Astrocyte (in vitro differentiated cells and primary cell): ENCODE measurements around the gene LYPD6B. TPM values are rescaled to one million over a fixed set of nuclear protein-coding genes. Genes with fewer than 3 reads are reported as not detected.

Source experiments
- DNase-seq: peaks from one replicate; pipeline ENCODE4 v3.0.0-alpha.2; 2010; ENCODE audit warnings: low read depth
- FAIRE-seq: peaks from 2 replicates; lab custom pipeline; 2011; peaks lifted over from hg19 to GRCh38; lab: Jason Lieb, UNC
- H2AFZ ChIP-seq: 2 replicates; pipeline ENCODE4 v1.6.0; 2012; ENCODE audit warnings: low read depth, low read length, inconsistent platforms
- H3K27ac ChIP-seq: 2 replicates; pipeline ENCODE4 v1.5.1; 2011; ENCODE audit warnings: low read depth, low read length, inconsistent platforms
- H3K27me3 ChIP-seq: 2 replicates; pipeline ENCODE4 v1.6.0; 2011; ENCODE audit warnings: low read length, inconsistent platforms; ENCODE audit not compliant: insufficient read depth
- H3K36me3 ChIP-seq: 2 replicates; pipeline ENCODE4 v1.5.1; 2011; ENCODE audit warnings: low read length, inconsistent platforms; ENCODE audit not compliant: insufficient read depth
- H3K4me1 ChIP-seq: 2 replicates; pipeline ENCODE4 v1.5.1; 2011; ENCODE audit warnings: low read length, inconsistent platforms; ENCODE audit not compliant: insufficient read depth
- H3K4me2 ChIP-seq: 2 replicates; pipeline ENCODE4 v1.6.0; 2012; ENCODE audit warnings: low read length, inconsistent platforms
- H3K4me3 ChIP-seq: 2 replicates; pipeline ENCODE4 v1.5.1; 2011; ENCODE audit warnings: low read depth, mild to moderate bottlenecking, low read length, inconsistent platforms; ENCODE audit not compliant: insufficient read depth
- H3K79me2 ChIP-seq: 2 replicates; pipeline ENCODE4 v1.6.0; 2012; ENCODE audit warnings: mild to moderate bottlenecking, low read length, inconsistent platforms; ENCODE audit not compliant: insufficient read depth
- H3K9ac ChIP-seq: 2 replicates; pipeline ENCODE4 v1.6.0; 2012; ENCODE audit warnings: mild to moderate bottlenecking, low read length, inconsistent platforms
- H3K9me3 ChIP-seq: 2 replicates; pipeline ENCODE4 v1.5.1; 2012; ENCODE audit warnings: low read depth, mild to moderate bottlenecking, low read length, inconsistent platforms; ENCODE audit not compliant: insufficient read depth
- H4K20me1 ChIP-seq: 2 replicates; pipeline ENCODE4 v1.6.0; 2012; ENCODE audit warnings: low read length, inconsistent platforms; ENCODE audit not compliant: insufficient read depth
- H3K27ac Mint-ChIP-seq: one replicate; pipeline ENCODE4 v1.8.0; 2021; ENCODE audit warnings: mild to moderate bottlenecking, mixed read lengths; ENCODE audit not compliant: unreplicated experiment
- H3K27me3 Mint-ChIP-seq: one replicate; pipeline ENCODE4 v1.8.0; 2021; ENCODE audit warnings: low read depth, mixed read lengths; ENCODE audit not compliant: unreplicated experiment
- H3K36me3 Mint-ChIP-seq: one replicate; pipeline ENCODE4 v1.8.0; 2021; ENCODE audit warnings: low read depth, mixed read lengths; ENCODE audit not compliant: unreplicated experiment
- H3K4me1 Mint-ChIP-seq: one replicate; pipeline ENCODE4 v1.8.0; 2021; ENCODE audit warnings: low read depth, mixed read lengths; ENCODE audit not compliant: unreplicated experiment
- H3K4me3 Mint-ChIP-seq: one replicate; pipeline ENCODE4 v1.8.0; 2021; ENCODE audit warnings: mild to moderate bottlenecking, moderate library complexity, mixed read lengths; ENCODE audit not compliant: unreplicated experiment
- H3K9me3 Mint-ChIP-seq: one replicate; pipeline ENCODE4 v1.8.0; 2021; ENCODE audit warnings: mild to moderate bottlenecking, mixed read lengths; ENCODE audit not compliant: unreplicated experiment
- CTCF ChIP-seq: IDR thresholded peaks from 2 replicates; pipeline ENCODE4 v1.5.1; 2011; ENCODE audit warnings: low read depth, mild to moderate bottlenecking, inconsistent platforms, low read length, moderate library complexity; ENCODE audit not compliant: insufficient read depth
- EZH2 ChIP-seq: IDR thresholded peaks from 2 replicates; pipeline ENCODE4 v1.6.1; 2012; ENCODE audit warnings: mild to moderate bottlenecking, low read length, inconsistent platforms; ENCODE audit not compliant: insufficient read depth
- total RNA-seq: library from RNA; stranded (reverse); gene quantifications from 2 replicates; pipeline ENCODE4 v1.2.1, GENCODE V29; 2021

Gene LYPD6B
- total RNA-seq, 1 donor from 2014 or later, result 1.2 TPM

- Mint-ChIP-seq H3K36me3 (no peaks in the 10 kb centered on the region), H3K4me3 (no peak overlapping the region), H3K27me3 (no peaks in the 10 kb centered on the region), H3K4me1 (peaks cover 28% of the 10 kb centered on the region), H3K27ac (no peak overlapping the region), H3K9me3 (no peaks in the 10 kb centered on the region)
- peaks cover 6% of the 10 kb centered on the region for H3K4me1 ChIP-seq
- FAIRE-seq (peak; percentile 23), DNase-seq (peak; percentile 89)
- H3K27me3 ChIP-seq, result no peaks in the 10 kb centered on the region
- no peaks in the 10 kb centered on the region for H3K9me3 ChIP-seq
- H3K79me2 ChIP-seq, result no peaks in the 10 kb centered on the region
- no peak for TF ChIP-seq EZH2
- TF ChIP-seq CTCF, result no peak
- no peak overlapping the region for H3K9ac ChIP-seq
- H3K27ac ChIP-seq, result no peak overlapping the region
- no peaks in the 10 kb centered on the region for H3K36me3 ChIP-seq
- H4K20me1 ChIP-seq, result no peaks in the 10 kb centered on the region
- no peak overlapping the region for H2AFZ ChIP-seq
- H3K4me2 ChIP-seq, result no peak overlapping the region
- H3K4me3 ChIP-seq, result no peak overlapping the region
Observed at GRCh38 chr2:149098701-149099100, 60.2 kb downstream of the LYPD6B start.

- H4K20me1 ChIP-seq, result no peaks in the 10 kb centered on the region
- DNase-seq (no peak), FAIRE-seq (no peak)
- H2AFZ ChIP-seq, result no peak overlapping the region
- Mint-ChIP-seq H3K4me1 (peaks cover 26% of the 10 kb centered on the region), H3K4me3 (no peak overlapping the region), H3K36me3 (no peaks in the 10 kb centered on the region), H3K27me3 (no peaks in the 10 kb centered on the region), H3K9me3 (no peaks in the 10 kb centered on the region), H3K27ac (no peak overlapping the region)
- TF ChIP-seq EZH2, result no peak
- no peak for TF ChIP-seq CTCF
- no peak overlapping the region for H3K4me3 ChIP-seq
- peaks cover 6% of the 10 kb centered on the region for H3K4me1 ChIP-seq
- H3K27me3 ChIP-seq, result no peaks in the 10 kb centered on the region
- no peaks in the 10 kb centered on the region for H3K79me2 ChIP-seq
- no peak overlapping the region for H3K27ac ChIP-seq
- H3K9ac ChIP-seq, result no peak overlapping the region
- no peak overlapping the region for H3K4me2 ChIP-seq
- no peaks in the 10 kb centered on the region for H3K36me3 ChIP-seq
- no peaks in the 10 kb centered on the region for H3K9me3 ChIP-seq
Observed at GRCh38 chr2:149099298-149099697, 60.8 kb downstream of the LYPD6B start.

GRCh38 chr2:149100739-149101699 is 62.5 kb downstream of the LYPD6B start:
- Histone ChIP-seq H3K36me3 (no peaks in the 10 kb centered on the region), H3K27me3 (no peaks in the 10 kb centered on the region), H3K79me2 (no peaks in the 10 kb centered on the region), H3K27ac (no peak overlapping the region), H3K4me3 (no peak overlapping the region), H3K9me3 (no peaks in the 10 kb centered on the region), H3K4me1 (no peaks in the 10 kb centered on the region), H2AFZ (peak overlapping the region; percentile 14), H3K4me2 (no peak overlapping the region), H4K20me1 (no peaks in the 10 kb centered on the region), H3K9ac (no peak overlapping the region)
- FAIRE-seq (no peak), DNase-seq (no peak)
- no peak overlapping the region for H3K27ac Mint-ChIP-seq
- H3K9me3 Mint-ChIP-seq, result peaks cover 3% of the 10 kb centered on the region
- H3K4me1 Mint-ChIP-seq, result peaks cover 18% of the 10 kb centered on the region
- H3K36me3 Mint-ChIP-seq, result no peaks in the 10 kb centered on the region
- H3K27me3 Mint-ChIP-seq, result no peaks in the 10 kb centered on the region
- TF ChIP-seq CTCF (no peak), EZH2 (no peak)
- no peak overlapping the region for H3K4me3 Mint-ChIP-seq
